DMS114 treated with DMSO at 0.1 percent for 48 hours (cell line): ENCODE measurements around the gene CAPN15.

Experiments used
- DNase-seq: peaks from one replicate; lab custom pipeline; 2025; ENCODE audit not compliant: unreplicated experiment; lab: John Stamatoyannopoulos, UW

The CAPN15 gene

GRCh38 chr16:525123-525519 is 2.4 kb upstream of the CAPN15 start:
- no peak for DNase-seq

- DNase-seq = no peak
These were observed 1.9 kb upstream of the CAPN15 start for GRCh38 chr16:525520-526180.

- DNase-seq = no peak
These were observed 1.1 kb upstream of the CAPN15 start for GRCh38 chr16:526181-527014.

GRCh38 chr16:528111-529011 is 849 bp downstream of the CAPN15 start:
- DNase-seq = no peak

GRCh38 chr16:529012-529575 is 1.6 kb downstream of the CAPN15 start:
- DNase-seq = no peak

GRCh38 chr16:530111-530817 is 2.8 kb downstream of the CAPN15 start:
- DNase-seq = no peak

- no peak for DNase-seq
These were observed 4.1 kb downstream of the CAPN15 start for GRCh38 chr16:531494-532125.

GRCh38 chr16:533391-534123 is 6.0 kb downstream of the CAPN15 start:
- DNase-seq = no peak

- no peak for DNase-seq
These were observed 6.6 kb downstream of the CAPN15 start for GRCh38 chr16:534135-534534.

GRCh38 chr16:534856-535445 is 7.4 kb downstream of the CAPN15 start:
- no peak for DNase-seq

GRCh38 chr16:535446-536405 is 8.2 kb downstream of the CAPN15 start:
- DNase-seq = no peak

GRCh38 chr16:536746-537145 is 9.2 kb downstream of the CAPN15 start:
- DNase-seq = no peak

GRCh38 chr16:537415-538335 is 10.2 kb downstream of the CAPN15 start:
- no peak for DNase-seq

- no peak for DNase-seq
These were observed 12.5 kb downstream of the CAPN15 start for GRCh38 chr16:539901-540530.

- DNase-seq = no peak
These were observed 13.3 kb downstream of the CAPN15 start for GRCh38 chr16:540645-541340.
